ENCODE results near the gene RYR2. TPM values are rescaled to one million over a fixed set of nuclear protein-coding genes. Genes with fewer than 3 reads are reported as not detected.

RYR2 gene
- total and polyA plus RNA-seq, 9 of the 15 experiments (the other 6 are each of a cell fraction or from before 2014, with no cell fraction given) = 0.03 to 0.42 (median 0.14) TPM

- Histone ChIP-seq H3K9ac (ENCODE audit: insufficient read depth in 1 of 2, low read depth in 2 of 2, low read length in 2 of 2) (no peak overlapping the region), H4K20me1 (replicated peaks; ENCODE audit: control insufficient read depth, insufficient read depth, low read length) (no peaks in the 10 kb centered on the region), H2AFZ (ENCODE audit: low read depth, low read length) (no peak overlapping the region), H3K27me3 (ENCODE audit: control insufficient read depth in 2 of 2, insufficient read depth in 2 of 2, low read length in 2 of 2) (no peaks in the 10 kb centered on the region), H3K4me3 (no peak overlapping the region), H3K4me2 (ENCODE audit: insufficient read depth, low read length) (no peak overlapping the region), H3K36me3 (ENCODE audit: control insufficient read depth, insufficient read depth, low read length) (no peaks in the 10 kb centered on the region), H3K9me3 (replicated peaks; ENCODE audit: control insufficient read depth, insufficient read depth, low read depth, low read length) (no peaks in the 10 kb centered on the region), H3K4me1 (replicated peaks in 1 of 2; ENCODE audit: control insufficient read depth in 2 of 2, insufficient read depth in 2 of 2, low read length in 2 of 2) (no peaks in the 10 kb centered on the region), H3K79me2 (ENCODE audit: control insufficient read depth, insufficient read depth, low read length) (no peaks in the 10 kb centered on the region), H3K27ac (ENCODE audit: extremely low read depth, low read depth, low read length) (no peak overlapping the region), H3K9me1 (ENCODE audit: control insufficient read depth, insufficient read depth, low read length) (no peaks in the 10 kb centered on the region)
- FAIRE-seq (no peak), DNase-seq (ENCODE audit: extremely low read depth in 1 of 4, low spot score in 3 of 4) (no peak), ATAC-seq (no peak)
- BruUV-seq (replicated peaks) = no TSS peak
- TF ChIP-seq BRF2 (IDR thresholded peaks at IDR 0.05; ENCODE audit: borderline replicate concordance, insufficient read depth, insufficient read length) = no peak
- TF ChIP-seq ZNF586 (CRISPR knock-in tag; conservative IDR thresholded peaks at IDR 0.05) = no peak
- TF ChIP-seq MXD1 (CRISPR knock-in tag; IDR thresholded peaks at IDR 0.05; ENCODE audit: borderline replicate concordance, poor library complexity, severe bottlenecking) = no peak
- TF ChIP-seq ZNF384 (IDR thresholded peaks at IDR 0.05; ENCODE audit: low read depth, low read length) = no peak
- TF ChIP-seq PHF20 (IDR thresholded peaks at IDR 0.05; ENCODE audit: partially characterized antibody) = no peak
- TF ChIP-seq POLR2G (IDR thresholded peaks at IDR 0.05; ENCODE audit: low read depth, low read length) = no peak
- no peak for TF ChIP-seq USF2 (CRISPR knock-in tag; IDR thresholded peaks at IDR 0.05)
- TF ChIP-seq ZNF239 (CRISPR knock-in tag; IDR thresholded peaks at IDR 0.05) = no peak
- intact Hi-C loops (cut with micrococcal nuclease) (no loop called here), in situ Hi-C loops (cut with MboI) (no loop called here)
- CTCF ChIA-PET (ENCODE audit: low intra/inter-chr PET ratio) = no interaction called here
- WGBS (ENCODE audit: insufficient coverage, low coverage, missing lambda C conversion rate) = 0% methylated on average over 2 of the region's 2 CpGs
- POLR2A ChIA-PET = no interaction called here
Measured at GRCh38 chr1:237539055-237539454, 497.1 kb downstream of the RYR2 start.
